ENCODE results near the gene PAPPA2. TPM values are rescaled to one million over a fixed set of nuclear protein-coding genes. Genes with fewer than 3 reads are reported as not detected.

PAPPA2 gene
- total and polyA plus RNA-seq, 9 of the 15 experiments (the other 6 are each of a cell fraction or from before 2014, with no cell fraction given) = 0.01 to 0.15 (median 0.05) TPM; not detected in 2

DNA sequence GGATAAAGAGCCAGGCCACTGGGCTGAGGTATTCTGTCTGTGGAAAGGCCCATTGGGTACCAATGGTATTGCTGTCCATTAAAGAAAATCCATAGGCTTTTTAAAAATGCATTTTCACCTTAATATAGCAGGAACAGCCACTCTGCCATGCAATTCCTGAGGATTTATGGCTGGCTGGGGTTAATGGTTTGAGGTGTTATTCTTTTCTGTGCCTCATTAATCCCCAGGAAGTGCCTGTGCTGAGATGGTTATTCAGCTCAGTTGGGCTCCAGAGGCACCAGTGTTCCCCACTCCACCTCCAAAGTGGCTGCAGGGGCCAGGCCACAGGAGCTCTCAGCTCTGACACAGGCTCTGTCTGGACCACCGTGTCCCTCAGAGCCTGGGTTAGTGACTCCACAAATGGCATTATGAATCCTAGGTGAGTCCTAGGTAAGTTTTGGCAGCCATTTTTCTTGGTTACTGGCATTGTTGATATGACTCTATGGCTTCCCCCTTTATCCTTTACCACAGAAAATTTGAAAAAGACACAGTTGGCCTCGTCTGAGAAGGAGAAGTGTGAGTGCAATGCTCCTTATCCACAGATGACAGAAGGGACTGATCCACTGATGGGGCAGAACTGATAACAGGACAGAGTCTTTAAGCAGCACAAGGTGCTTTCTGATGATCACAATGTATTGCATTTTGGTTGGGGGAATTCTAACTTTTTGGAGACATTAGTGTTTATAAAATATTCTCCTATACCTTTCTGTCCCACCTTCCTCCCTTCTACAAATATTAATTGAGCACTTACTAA lies 2.2 kb upstream of the PAPPA2 start:
- no peak for DNase-seq (ENCODE audit: extremely low read depth in 1 of 4, low spot score in 3 of 4)
- H3K36me3 ChIP-seq (ENCODE audit: control insufficient read depth, insufficient read depth, low read length) = no peaks in the 10 kb centered on the region
- WGBS (ENCODE audit: insufficient coverage, low coverage, missing lambda C conversion rate) = 0% methylated on average over 2 of the region's 2 CpGs
- no peak overlapping the region for H3K4me2 ChIP-seq (ENCODE audit: insufficient read depth, low read length)
- no peaks in the 10 kb centered on the region for H3K4me1 ChIP-seq (replicated peaks in 1 of 2; ENCODE audit: control insufficient read depth in 2 of 2, insufficient read depth in 2 of 2, low read length in 2 of 2)
- CTCF ChIA-PET (ENCODE audit: low intra/inter-chr PET ratio) = interaction anchor here (0.7 kb wide), 1 partner anchor 80 kb away, joined by 3 read pairs; no protein-coding TSS in a partner anchor
- H3K27ac ChIP-seq (ENCODE audit: extremely low read depth, low read depth, low read length) = no peak overlapping the region
- ATAC-seq = no peak
- no peak for TF ChIP-seq STAG1 (CRISPR knock-in tag; IDR thresholded peaks at IDR 0.05; ENCODE audit: borderline replicate concordance)
- peak; percentile 63 for TF ChIP-seq TEAD4 (IDR thresholded peaks at IDR 0.05; ENCODE audit: low read length)
- TF ChIP-seq TEAD4 (CRISPR knock-in tag; IDR thresholded peaks at IDR 0.05; ENCODE audit: borderline replicate concordance) = no peak
- TF ChIP-seq CBFA2T3 (IDR thresholded peaks at IDR 0.05) = peak; percentile 30; the same call in 1 of the 2 replicates
- TF ChIP-seq TAL1 (IDR thresholded peaks at IDR 0.05) = peak; percentile 56; the same call in 1 of the 2 replicates
- no peak overlapping the region for H3K4me3 ChIP-seq
- BruUV-seq (replicated peaks) = no TSS peak
- FAIRE-seq = peak; percentile 6
- no peaks in the 10 kb centered on the region for H3K79me2 ChIP-seq (ENCODE audit: control insufficient read depth, insufficient read depth, low read length)
- intact Hi-C loops (cut with micrococcal nuclease) = no loop called here
- no peaks in the 10 kb centered on the region for H3K9me1 ChIP-seq (ENCODE audit: control insufficient read depth, insufficient read depth, low read length)
- POLR2A ChIA-PET = interaction anchor here (0.6 kb wide), 1 partner anchor 12 kb away, joined by 3 read pairs; no protein-coding TSS in a partner anchor
- in situ Hi-C loops (cut with MboI) = no loop called here
- H4K20me1 ChIP-seq (replicated peaks; ENCODE audit: control insufficient read depth, insufficient read depth, low read length) = no peaks in the 10 kb centered on the region
- no peak overlapping the region for H3K9ac ChIP-seq (ENCODE audit: insufficient read depth in 1 of 2, low read depth in 2 of 2, low read length in 2 of 2)
- H2AFZ ChIP-seq (ENCODE audit: low read depth, low read length) = no peak overlapping the region
- no peaks in the 10 kb centered on the region for H3K27me3 ChIP-seq (ENCODE audit: control insufficient read depth in 2 of 2, insufficient read depth in 2 of 2, low read length in 2 of 2)
- H3K9me3 ChIP-seq (replicated peaks; ENCODE audit: control insufficient read depth, insufficient read depth, low read depth, low read length) = no peaks in the 10 kb centered on the region

DNA sequence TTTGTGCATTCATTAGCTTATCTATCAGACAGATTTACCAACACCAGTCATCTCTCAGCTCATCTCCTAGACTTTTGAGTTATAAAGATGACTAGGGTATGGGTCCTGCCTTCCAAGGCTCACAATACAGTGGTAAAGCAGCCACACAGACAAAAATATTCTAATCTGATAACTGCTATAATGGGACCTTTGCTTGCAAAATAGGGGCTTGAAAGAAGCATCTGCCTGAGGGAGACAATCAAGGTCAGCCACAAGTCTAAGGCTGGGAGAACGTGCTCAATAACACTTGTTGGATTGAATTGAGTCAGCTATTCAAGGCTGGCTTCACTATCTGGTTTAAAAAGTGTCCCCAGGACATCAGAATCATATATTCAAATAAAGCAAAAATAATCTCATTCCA lies 1.4 kb upstream of the PAPPA2 start:
- Histone ChIP-seq H3K27ac (ENCODE audit: extremely low read depth, low read depth, low read length) (no peak overlapping the region), H4K20me1 (replicated peaks; ENCODE audit: control insufficient read depth, insufficient read depth, low read length) (no peaks in the 10 kb centered on the region), H3K27me3 (ENCODE audit: control insufficient read depth in 2 of 2, insufficient read depth in 2 of 2, low read length in 2 of 2) (no peaks in the 10 kb centered on the region), H3K36me3 (ENCODE audit: control insufficient read depth, insufficient read depth, low read length) (no peaks in the 10 kb centered on the region), H3K4me1 (replicated peaks in 1 of 2; ENCODE audit: control insufficient read depth in 2 of 2, insufficient read depth in 2 of 2, low read length in 2 of 2) (no peaks in the 10 kb centered on the region), H3K79me2 (ENCODE audit: control insufficient read depth, insufficient read depth, low read length) (no peaks in the 10 kb centered on the region), H3K9me1 (ENCODE audit: control insufficient read depth, insufficient read depth, low read length) (no peaks in the 10 kb centered on the region), H2AFZ (ENCODE audit: low read depth, low read length) (no peak overlapping the region), H3K4me3 (no peak overlapping the region), H3K9me3 (replicated peaks; ENCODE audit: control insufficient read depth, insufficient read depth, low read depth, low read length) (no peaks in the 10 kb centered on the region), H3K4me2 (ENCODE audit: insufficient read depth, low read length) (no peak overlapping the region), H3K9ac (ENCODE audit: insufficient read depth in 1 of 2, low read depth in 2 of 2, low read length in 2 of 2) (no peak overlapping the region)
- DNase-seq (ENCODE audit: extremely low read depth in 1 of 4, low spot score in 3 of 4) = no peak
- FAIRE-seq = no peak
- POLR2A ChIA-PET = interaction anchor here (0.7 kb wide), 1 partner anchor 962 kb away, joined by 3 read pairs; no protein-coding TSS in a partner anchor
- CTCF ChIA-PET (ENCODE audit: low intra/inter-chr PET ratio) = no interaction called here
- intact Hi-C loops (cut with micrococcal nuclease) (no loop called here), in situ Hi-C loops (cut with MboI) (no loop called here)
- 0% methylated on average over 1 of the region's 1 CpG for WGBS (ENCODE audit: insufficient coverage, low coverage, missing lambda C conversion rate)
- ATAC-seq = no peak
- no TSS peak for BruUV-seq (replicated peaks)
- TF ChIP-seq LARP7 (IDR thresholded peaks at IDR 0.05) = no peak
- TF ChIP-seq, protein P1, sequence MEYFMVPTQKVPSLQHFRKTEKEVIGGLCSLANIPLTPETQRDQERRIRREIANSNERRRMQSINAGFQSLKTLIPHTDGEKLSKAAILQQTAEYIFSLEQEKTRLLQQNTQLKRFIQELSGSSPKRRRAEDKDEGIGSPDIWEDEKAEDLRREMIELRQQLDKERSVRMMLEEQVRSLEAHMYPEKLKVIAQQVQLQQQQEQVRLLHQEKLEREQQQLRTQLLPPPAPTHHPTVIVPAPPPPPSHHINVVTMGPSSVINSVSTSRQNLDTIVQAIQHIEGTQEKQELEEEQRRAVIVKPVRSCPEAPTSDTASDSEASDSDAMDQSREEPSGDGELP (CRISPR knock-in tag; IDR thresholded peaks at IDR 0.05; ENCODE audit: borderline replicate concordance) = no peak
- TF ChIP-seq, protein P2, sequence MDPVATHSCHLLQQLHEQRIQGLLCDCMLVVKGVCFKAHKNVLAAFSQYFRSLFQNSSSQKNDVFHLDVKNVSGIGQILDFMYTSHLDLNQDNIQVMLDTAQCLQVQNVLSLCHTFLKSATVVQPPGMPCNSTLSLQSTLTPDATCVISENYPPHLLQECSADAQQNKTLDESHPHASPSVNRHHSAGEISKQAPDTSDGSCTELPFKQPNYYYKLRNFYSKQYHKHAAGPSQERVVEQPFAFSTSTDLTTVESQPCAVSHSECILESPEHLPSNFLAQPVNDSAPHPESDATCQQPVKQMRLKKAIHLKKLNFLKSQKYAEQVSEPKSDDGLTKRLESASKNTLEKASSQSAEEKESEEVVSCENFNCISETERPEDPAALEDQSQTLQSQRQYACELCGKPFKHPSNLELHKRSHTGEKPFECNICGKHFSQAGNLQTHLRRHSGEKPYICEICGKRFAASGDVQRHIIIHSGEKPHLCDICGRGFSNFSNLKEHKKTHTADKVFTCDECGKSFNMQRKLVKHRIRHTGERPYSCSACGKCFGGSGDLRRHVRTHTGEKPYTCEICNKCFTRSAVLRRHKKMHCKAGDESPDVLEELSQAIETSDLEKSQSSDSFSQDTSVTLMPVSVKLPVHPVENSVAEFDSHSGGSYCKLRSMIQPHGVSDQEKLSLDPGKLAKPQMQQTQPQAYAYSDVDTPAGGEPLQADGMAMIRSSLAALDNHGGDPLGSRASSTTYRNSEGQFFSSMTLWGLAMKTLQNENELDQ (CRISPR knock-in tag; IDR thresholded peaks at IDR 0.05; ENCODE audit: borderline replicate concordance) = no peak
- TF ChIP-seq HDAC2 (IDR thresholded peaks at IDR 0.05) = no peak
- TF ChIP-seq, protein P3, sequence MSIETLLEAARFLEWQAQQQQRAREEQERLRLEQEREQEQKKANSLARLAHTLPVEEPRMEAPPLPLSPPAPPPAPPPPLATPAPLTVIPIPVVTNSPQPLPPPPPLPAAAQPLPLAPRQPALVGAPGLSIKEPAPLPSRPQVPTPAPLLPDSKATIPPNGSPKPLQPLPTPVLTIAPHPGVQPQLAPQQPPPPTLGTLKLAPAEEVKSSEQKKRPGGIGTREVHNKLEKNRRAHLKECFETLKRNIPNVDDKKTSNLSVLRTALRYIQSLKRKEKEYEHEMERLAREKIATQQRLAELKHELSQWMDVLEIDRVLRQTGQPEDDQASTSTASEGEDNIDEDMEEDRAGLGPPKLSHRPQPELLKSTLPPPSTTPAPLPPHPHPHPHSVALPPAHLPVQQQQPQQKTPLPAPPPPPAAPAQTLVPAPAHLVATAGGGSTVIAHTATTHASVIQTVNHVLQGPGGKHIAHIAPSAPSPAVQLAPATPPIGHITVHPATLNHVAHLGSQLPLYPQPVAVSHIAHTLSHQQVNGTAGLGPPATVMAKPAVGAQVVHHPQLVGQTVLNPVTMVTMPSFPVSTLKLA (conservative IDR thresholded peaks at IDR 0.05) = no peak
